Epithelial cell of prostate (primary cell): ENCODE measurements around the gene SH3PXD2A.
"Not testable (repeated sequence)": the region's sequence is repeated elsewhere in the genome, so short reads cannot be mapped to it uniquely, and the experiment has no call there.

Source experiments
- DNase-seq: peaks from one replicate; pipeline ENCODE4 v3.0.0-alpha.2; 2011; ENCODE audit warnings: low read depth, low spot score
- H3K27ac ChIP-seq: fragments of 450-650 bp; 2 replicates; pipeline ENCODE4 v1.5.1; 2017; ENCODE audit warnings: mild to moderate bottlenecking

Gene SH3PXD2A

DNA sequence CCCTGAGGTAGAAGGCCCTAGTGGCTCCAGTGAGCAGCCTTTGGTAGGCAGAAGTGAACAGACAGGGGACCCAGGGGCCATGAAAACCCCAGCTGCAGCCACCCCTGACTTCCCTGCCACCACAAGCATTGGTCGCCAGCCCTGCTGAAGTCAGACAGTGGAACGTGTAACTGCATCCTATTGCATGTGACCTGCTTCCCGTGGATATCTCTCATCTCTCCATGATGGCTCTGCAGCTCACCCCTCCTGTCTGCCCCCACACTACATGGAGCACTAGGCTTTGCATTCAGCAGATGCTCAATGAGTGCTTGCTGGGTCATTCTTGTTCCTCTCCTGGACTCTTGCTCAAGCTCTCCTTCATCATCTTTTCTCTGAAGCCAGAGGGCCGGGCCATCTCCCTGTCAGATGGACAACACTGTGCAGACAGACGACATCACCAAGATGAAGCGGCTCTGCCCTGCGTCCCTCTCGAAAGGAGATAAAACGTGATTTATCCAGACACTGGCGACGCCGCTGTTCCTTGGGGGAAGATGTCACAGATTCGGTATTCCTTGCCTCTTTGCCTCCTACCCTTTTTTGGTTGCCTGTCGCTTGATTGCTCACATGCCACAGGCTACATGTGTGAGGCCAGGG lies 117.5 kb downstream of the SH3PXD2A start:
- DNase-seq: no peak
- peak overlapping the region; percentile 97 for H3K27ac ChIP-seq

DNA sequence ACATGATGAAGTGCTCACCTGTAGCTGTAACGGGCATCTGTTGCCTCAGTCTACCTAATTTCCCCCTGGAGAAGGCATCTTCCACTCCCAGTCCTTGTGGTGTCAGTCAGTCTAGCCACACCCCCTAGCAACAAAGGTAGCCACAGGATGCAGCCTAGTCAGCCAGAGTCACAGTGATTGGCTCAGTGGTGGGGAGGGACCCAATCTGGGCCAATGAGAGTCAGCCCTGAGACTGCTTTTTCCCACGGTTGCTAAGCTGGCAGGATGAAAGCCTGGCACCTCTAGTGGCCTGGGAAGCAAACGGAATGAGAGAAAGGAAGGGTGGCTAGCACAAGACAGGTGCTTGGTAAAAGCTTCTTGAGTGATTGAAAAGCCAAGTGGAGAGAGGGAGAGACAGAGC lies 118.6 kb downstream of the SH3PXD2A start:
- no peak for DNase-seq
- peak overlapping the region; percentile 97 for H3K27ac ChIP-seq

DNA sequence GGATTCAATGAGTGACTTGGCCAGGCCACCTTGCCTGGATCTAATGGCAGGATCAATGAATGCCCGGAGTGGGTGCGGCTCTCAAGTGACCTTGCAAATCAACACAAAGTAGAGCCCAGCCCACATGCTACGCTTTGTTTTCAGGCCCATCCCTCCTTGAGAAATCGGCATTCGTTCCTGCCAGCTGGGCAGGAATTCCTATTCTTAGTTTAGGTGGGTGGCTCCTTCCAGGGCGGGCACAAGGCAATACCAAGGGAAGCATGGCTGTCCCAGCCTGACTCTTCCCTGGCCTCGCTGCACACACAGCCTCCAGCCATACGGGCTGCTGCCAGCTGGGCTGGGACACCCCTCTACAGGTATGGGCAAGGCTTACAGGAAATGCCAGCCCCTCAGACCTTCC lies 119.3 kb downstream of the SH3PXD2A start:
- peak overlapping the region; percentile 97 for H3K27ac ChIP-seq
- DNase-seq: no peak

DNA sequence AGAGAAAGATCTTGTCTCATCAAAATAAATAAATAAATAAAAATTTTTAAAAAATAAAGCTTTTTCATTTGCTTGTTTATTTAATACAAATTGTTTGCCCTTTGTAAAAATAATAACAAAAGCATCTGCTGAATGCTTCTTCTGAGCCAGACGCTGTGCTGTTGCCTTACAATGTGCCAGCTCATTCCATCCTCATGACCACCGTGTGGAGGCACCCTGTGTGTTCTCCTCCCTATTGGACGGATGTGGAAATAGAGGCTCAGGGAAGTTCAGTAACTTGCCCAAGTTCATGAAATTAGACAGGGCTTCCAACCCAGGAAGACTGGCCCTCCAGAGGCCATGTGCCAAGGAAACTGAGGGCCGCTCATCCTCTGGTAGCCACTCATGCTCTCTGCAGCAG lies 120.6 kb downstream of the SH3PXD2A start:
- no peak for DNase-seq
- peak overlapping the region; percentile 97 for H3K27ac ChIP-seq

DNA sequence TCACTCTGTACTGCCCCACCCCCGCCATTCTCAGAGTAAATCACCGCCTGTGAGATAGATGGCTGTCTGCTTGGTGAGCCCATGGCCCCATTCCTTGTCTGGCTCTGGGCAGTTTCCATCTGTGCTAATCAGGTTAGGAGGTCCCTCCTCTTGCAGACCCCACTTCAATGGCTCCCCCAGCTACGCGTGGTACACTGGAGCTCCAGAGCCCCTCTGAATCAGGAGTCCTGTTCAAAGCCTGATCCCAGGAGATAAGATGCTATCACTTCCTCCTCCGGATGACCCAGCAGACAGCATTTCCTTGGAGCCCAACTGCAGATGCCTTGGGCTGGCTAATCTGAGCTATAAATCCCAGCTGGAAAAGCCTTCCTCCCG lies 122.3 kb downstream of the SH3PXD2A start:
- DNase-seq: no peak
- peak overlapping the region; percentile 97 for H3K27ac ChIP-seq

DNA sequence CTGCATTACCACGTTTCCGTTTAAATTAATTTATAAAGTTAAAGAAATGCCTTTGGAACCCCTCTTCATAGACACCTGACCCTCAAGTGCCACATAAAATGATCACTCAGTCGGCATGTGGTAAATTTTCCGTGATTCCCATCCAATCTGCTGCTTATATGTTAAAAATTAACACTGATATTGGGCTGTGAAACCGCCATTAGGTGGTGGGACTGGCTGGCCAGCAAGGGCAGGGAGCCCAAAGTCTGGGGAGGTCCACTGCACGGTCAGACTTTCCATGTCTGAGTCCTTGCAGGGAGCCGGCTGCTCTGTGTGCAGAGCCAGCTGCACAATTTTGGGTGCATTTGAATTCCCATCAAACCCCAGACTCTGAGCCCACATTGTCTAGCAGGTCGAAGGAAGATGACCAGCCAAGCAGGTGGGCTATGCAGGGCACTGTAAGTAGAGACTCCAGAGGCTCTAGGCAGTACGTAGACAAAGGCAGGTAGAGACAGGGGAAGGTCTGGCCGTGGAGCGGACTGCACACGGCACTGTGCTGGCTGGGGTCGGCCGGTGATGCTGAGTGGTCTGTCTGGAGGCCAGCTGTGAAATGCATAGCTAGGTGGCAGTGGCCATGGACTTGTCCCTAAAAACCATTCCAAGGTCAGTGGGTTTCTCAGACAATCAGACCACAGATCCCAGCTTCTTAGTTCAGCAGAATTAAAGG lies 122.9 kb downstream of the SH3PXD2A start:
- H3K27ac ChIP-seq: peak overlapping the region; percentile 97
- no peak for DNase-seq

DNA sequence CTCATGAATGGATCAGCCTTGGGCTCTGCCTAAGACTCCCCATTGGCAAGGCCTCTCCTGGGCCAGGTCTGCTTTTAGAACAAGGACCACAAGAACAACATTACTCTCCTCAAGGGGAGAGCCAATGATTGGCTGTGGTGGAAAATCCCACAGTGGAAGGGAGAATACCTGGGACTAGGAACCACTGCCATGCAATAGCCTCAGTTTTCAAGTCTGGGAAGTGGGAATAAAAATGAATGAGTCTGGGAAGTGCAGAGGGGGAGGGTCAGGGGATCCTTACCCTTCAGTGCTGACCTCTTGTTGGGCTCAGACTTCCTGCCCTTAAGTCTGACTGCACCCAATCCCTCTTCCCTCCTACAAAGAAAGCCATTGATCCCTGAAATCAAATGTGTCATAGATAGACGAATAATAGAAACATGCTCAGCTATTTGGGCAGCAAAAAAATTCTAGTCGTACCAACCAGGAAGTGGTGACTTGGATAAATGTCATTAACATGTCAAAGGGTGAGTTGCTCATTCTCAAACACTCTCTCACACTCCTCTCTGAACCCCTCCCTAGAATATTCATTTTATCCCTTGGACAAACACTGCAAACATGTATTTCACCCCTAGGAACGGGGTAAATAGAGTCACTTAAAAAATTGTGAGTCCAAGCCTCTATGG lies 123.6 kb downstream of the SH3PXD2A start:
- no peak for DNase-seq
- H3K27ac ChIP-seq: peak overlapping the region; percentile 97

DNA sequence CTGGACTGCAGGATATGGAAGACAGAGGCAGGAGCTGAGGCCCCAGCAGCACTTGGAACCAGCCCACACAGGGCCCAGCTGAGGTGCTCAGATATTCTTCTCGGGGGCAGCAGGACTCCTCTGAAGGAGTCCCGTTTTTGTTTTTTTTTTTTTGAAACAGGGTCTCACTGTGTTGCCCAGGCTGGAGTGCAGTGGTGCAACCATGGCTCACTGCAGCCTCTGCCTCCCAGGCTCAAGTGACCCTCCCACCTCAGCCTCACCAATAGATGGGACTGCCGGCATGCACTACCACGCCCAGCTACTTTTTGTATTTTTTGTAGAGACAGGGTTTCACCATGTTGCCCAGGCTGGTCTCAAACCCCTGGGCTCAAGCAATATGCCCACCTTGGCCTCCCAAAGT lies 124.3 kb downstream of the SH3PXD2A start:
- H3K27ac ChIP-seq: peak overlapping the region; percentile 97
- not testable (repeated sequence) for DNase-seq

DNA sequence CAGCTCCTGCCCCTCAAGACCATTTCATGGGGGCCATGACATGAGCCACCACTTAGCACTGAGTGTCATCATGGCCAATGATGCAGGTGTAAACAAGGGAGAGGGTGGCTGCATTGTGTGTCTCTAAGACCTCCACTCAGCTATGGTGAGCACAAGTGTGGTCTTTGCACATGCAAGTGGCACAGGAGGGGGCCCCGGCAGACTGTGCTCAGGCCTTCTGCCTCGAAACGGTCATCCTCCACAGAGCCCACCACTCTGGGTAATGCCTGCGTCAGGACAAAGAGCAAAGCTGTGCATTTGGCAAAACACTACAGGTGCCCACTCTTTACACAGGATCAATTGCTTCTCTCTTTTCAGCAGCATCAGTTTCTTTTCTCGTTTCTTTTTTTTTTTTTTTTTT lies 125.5 kb downstream of the SH3PXD2A start:
- no peak for DNase-seq
- no peak overlapping the region for H3K27ac ChIP-seq

DNA sequence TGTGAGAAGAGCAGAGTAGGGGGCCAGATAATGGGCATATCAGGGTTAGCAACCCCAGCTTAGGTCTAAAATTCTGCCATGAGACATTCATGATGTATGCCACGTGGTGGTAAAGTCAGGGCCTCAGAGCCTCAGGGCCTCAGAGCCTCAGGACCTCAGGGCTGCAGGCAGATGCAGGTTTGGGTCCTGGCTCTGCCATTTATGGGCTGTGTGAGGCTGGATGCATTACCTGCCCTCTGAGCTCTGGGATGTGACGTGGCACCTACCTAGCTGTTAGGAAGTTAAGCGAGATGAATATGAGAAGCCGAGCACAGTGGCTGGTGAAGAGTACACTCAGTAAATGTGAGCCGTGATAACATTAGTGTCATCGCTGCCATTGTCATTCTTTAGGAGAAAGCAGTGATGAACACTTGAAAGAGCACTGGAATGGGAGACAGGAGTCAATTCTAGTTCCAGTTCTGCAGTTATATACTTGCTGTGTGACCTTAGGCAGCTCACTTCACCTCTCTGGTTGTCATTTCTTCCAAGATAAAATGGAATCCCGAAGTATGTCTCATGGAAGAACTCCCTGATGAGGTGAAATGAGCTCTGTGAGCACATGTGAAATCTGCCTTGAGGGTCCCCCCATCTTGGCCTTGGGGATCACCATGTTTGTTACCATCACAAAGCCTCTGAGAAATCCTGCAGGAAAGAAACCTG lies 127.2 kb downstream of the SH3PXD2A start:
- no peak for DNase-seq
- H3K27ac ChIP-seq: no peak overlapping the region

DNA sequence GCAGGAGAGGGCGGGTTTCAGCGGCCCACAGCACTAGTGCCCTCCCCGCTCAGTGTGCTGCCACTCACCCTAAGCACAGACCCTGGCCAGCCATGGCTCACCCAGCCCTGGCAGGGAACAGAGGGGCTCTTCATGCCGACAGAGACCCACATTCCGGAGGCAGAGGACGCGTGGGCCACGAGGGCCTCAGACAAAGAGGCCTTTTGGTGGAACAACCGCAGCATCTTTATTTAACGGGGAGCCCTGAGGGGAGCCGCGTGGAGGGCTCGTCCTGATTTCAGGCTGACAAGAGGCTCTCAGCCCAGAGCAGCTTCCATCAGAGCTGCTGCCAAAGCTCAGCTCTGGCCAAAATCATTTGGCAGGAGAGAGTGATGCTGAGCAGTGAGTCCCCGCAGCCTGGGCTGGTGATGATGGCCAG lies 127.8 kb downstream of the SH3PXD2A start:
- no peak overlapping the region for H3K27ac ChIP-seq
- no peak for DNase-seq

DNA sequence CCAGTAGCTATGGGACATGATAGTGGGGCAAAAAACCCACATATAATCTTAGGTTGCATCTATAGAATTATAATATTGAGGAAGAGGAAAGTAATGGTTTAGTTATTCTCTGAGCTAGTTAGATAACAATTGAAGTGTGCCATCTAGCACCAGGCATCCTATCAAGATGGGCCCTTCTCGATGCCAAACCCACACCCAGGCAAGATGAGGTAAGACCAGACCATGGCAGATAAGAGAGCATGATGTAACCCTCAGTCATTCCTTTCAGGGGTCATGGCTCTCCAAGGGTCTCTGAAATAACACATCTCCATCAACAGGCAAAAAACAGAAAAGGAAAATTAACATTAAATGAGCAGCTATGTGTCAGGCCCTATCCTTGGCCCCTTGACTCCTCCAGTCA lies 128.7 kb downstream of the SH3PXD2A start:
- no peak for DNase-seq

DNA sequence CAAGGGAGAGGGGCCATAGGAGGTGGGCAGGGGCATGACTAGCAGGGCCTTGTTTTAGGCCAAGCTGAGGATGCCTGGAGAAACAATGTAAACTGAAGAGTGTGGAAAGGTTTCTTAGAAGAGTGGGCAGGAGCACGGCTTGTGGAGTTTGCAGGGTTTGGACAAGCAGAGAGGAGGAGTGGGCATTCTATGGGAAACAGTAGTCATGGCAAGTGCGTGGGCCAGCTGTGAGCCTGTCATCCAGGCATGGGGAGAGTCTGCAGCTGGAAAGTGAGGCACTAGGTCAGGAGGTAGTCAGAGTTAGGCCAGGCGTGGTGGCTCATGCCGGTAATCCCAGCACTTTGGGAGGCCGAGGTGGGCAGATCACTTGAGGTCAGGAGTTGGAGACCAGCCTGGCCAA lies 130.1 kb downstream of the SH3PXD2A start:
- DNase-seq: no peak

More for the DNA sequence above, 128.7 kb downstream of the SH3PXD2A start:
- H3K27ac ChIP-seq: no peak overlapping the region

DNA sequence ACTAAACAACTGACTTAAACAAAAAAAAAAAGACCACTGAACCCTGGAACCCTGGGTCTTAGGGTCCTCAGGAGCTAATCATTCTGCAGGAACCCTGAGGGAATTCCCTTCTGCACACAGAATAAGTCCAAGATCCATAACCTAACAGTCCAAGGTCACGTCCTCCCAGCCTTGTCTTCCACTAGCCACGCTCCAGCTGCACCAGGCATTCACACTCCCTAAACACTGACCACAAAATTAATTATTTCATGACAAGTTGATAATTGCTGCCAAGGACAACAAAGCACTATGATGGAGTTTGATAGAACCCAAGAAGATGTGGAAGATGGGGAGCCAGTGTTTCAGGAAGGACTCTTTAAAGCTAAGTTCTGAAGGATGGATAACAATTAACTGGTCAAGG lies 130.6 kb downstream of the SH3PXD2A start:
- DNase-seq: no peak
- no peak overlapping the region for H3K27ac ChIP-seq

More for the DNA sequence above, 130.1 kb downstream of the SH3PXD2A start:
- no peak overlapping the region for H3K27ac ChIP-seq

DNA sequence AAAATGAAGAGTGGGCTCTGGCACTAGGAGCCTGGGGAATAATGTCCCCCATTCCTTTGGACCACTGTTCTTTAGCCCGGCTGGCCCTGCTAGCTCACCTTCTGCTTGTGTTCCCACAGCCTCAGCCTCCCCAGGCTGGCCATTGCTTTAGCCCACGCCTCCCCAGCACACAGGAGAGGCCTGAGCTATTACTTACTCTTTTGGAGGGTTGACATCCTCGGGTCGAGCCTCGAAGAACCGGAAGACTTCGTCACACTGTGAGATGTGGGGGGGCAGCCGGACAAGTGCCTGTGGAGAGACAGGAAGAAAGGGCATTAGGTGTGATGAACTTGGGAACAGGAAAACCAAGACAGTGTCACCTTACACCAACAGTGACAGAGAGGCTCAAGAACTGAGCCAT lies 131.3 kb downstream of the SH3PXD2A start:
- H3K27ac ChIP-seq: no peak overlapping the region
- DNase-seq: no peak

DNA sequence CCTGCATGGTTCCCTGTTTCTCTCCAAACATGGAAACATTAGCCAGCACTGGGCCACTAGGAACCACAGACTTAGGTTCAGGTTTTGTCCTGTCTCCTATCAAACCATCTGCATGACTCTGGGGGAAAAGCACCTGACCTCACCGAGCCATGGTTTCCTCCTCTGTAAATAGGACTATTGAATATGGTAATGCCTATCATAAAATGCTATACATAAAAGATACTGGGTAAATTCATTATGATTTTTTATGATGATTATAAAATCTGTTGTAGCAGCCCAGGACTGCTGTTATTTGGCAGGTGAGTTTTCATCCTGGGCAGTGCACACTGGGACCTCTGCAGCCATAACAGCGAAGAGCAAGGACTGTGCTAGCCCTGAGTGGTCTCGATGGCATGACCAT lies 131.8 kb downstream of the SH3PXD2A start:
- H3K27ac ChIP-seq: no peak overlapping the region
- DNase-seq: no peak

DNA sequence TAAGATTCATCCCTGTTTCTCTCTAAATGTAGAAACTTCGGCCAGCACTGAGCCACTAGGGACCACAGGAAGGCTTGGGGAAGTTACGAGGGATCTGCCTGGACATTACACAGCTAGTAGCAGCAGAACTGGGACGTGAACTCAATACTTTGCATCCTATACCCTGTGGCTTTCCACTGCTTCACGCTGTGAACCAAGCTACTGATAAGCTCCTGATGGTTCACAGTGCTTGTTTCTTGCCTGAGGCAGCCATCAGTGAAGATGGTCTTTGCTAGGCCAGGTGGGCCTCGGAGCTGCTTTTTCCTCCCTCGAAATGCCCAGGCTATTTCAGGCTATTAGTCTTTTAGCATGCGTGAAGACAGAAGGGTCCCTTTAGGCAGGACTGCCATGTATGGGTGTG lies 132.7 kb downstream of the SH3PXD2A start:
- no peak overlapping the region for H3K27ac ChIP-seq
- DNase-seq: no peak

DNA sequence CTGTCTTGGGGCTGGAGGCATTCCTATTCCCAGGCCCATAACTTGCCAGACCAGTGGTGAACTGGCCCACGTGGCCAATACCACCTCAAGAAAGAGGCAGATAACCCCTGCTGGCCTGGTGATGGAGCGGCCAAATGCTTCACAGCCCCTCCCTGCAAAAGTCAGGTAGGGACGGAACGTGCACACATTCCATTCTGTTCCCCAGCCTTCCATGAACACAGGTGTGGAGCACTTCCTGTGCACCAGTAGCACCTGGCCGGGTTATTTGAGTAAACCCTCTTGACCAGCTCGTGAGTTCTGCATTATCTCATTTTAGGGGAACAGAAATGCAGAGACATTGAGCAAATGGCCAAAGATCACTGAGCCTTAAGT lies 134.4 kb downstream of the SH3PXD2A start:
- DNase-seq: no peak
- H3K27ac ChIP-seq: peak overlapping the region; percentile 85

DNA sequence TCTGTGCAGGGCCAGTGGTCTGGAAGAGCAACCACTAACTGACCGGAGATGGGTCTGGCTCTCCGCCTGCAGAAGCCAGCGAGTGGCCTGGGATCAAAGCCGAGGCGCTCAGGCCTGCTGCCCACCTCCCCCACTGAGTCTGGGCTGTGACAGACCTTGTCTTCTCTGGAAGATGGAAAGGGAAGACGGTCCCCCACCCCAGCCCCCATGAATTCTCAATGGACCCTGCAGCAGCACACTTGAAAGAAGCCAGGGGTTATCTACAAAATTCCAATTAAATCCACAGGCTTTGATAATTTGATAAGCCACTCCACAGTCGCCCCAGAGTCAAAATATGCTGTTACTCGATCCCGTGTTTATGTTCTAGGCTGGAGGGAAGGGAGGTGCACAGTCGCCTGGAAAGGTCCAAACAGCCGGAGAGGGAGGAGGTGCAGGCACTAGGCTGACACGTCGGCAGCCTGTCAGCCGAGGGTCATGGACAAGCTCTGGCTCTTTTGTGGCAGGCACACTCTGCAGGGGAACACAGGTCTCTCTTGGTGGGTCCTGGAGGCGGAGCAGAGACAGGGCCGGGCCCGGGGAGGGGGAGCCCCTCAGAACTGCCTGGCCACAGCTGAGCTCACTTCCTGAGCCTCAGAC lies 134.9 kb downstream of the SH3PXD2A start:
- no peak for DNase-seq
- H3K27ac ChIP-seq: peak overlapping the region; percentile 85

DNA sequence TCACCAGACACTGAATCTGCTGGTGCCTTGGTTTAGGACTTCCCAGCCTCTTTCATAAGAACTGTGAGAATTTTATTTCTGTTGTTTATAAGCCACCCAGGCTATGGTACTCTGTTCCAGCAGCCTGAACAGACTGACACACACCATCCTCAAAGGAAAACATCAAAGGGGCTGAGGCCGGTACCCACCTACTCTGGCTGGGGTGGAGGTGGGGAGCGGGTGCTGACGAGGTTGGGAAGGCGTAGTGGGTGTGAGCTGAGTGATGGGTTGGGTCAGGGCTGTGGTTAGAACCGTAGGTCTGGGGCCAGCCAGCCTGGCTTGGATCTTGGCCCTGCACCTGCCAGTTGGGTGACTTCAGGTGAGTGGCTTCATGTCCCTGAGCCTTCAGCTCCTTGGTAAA lies 136.3 kb downstream of the SH3PXD2A start:
- H3K27ac ChIP-seq: peak overlapping the region; percentile 85
- DNase-seq: no peak

DNA sequence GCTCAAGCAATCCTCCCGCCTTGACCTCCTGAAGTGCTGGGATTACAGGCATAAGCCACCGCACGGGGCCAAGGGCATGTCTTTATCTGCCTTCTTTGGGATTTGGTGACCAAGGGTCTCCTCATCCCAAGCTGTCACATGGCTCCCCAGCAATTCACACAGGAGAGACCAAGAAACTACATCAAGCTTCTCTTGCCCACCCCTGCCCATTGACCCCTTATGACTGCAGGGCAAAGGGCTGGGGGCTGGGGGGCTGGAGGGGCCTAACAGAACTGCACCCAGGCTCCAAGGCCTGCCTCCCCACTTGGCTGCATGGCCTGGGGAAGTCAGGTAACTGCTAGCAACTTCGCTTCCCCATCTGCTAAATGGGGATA lies 137.1 kb downstream of the SH3PXD2A start:
- no peak for DNase-seq
- H3K27ac ChIP-seq: peak overlapping the region; percentile 85
